Measurements from ENCODE around the gene OR4D2. TPM values are rescaled to one million over a fixed set of nuclear protein-coding genes. Genes with fewer than 3 reads are reported as not detected.

OR4D2 gene
- polyA plus RNA-seq, 1 donor from 2014 or later = not detected

- no peak overlapping the region for H3K4me3 ChIP-seq (ENCODE audit: low read length)
- peaks cover 2% of the 10 kb centered on the region for H3K27me3 ChIP-seq (ENCODE audit: insufficient read depth, low read depth, low read length)
- no peaks in the 10 kb centered on the region for H3K9me2 ChIP-seq (ENCODE audit: insufficient read depth, low read length)
- H3K9me3 ChIP-seq (ENCODE audit: low read length) = no peaks in the 10 kb centered on the region
- H3K36me3 ChIP-seq (ENCODE audit: insufficient read depth, low read length) = no peaks in the 10 kb centered on the region
- H4K20me1 ChIP-seq (ENCODE audit: insufficient read depth) = no peaks in the 10 kb centered on the region
- H3K27ac ChIP-seq (ENCODE audit: low read length) = no peak overlapping the region
- H3K9ac ChIP-seq (ENCODE audit: low read length) = no peak overlapping the region
- H2AFZ ChIP-seq (ENCODE audit: low read depth, low read length) = no peak overlapping the region
- no peak for TF ChIP-seq MXI1 (conservative IDR thresholded peaks at IDR 0.05; ENCODE audit: poor library complexity, severe bottlenecking)
- TF ChIP-seq TAF1 (IDR thresholded peaks at IDR 0.05; ENCODE audit: low read depth) = no peak
- no peak for TF ChIP-seq CTCF (IDR thresholded peaks at IDR 0.05; ENCODE audit: poor library complexity, severe bottlenecking)
- no peak for TF ChIP-seq RAD21 (conservative IDR thresholded peaks at IDR 0.05)
- no peak for TF ChIP-seq POLR2AphosphoS5 (IDR thresholded peaks at IDR 0.05)
- TF ChIP-seq SMC3 (conservative IDR thresholded peaks at IDR 0.05; ENCODE audit: poor library complexity) = no peak
- no peak for TF ChIP-seq EZH2 (IDR thresholded peaks at IDR 0.05; ENCODE audit: borderline replicate concordance, insufficient read depth, low read length, poor library complexity, severe bottlenecking)
- no peak for TF ChIP-seq REST (IDR thresholded peaks at IDR 0.05; ENCODE audit: borderline replicate concordance)
- TF ChIP-seq EP300 (conservative IDR thresholded peaks at IDR 0.05; ENCODE audit: poor library complexity, severe bottlenecking) = no peak
- no peaks in the 10 kb centered on the region for H3F3A ChIP-seq (ENCODE audit: insufficient read depth, low read length, poor library complexity, severe bottlenecking)
- H3K4me2 ChIP-seq (ENCODE audit: low read length) = no peak overlapping the region
- H3K79me2 ChIP-seq (replicated peaks; ENCODE audit: insufficient read depth, low read length) = no peaks in the 10 kb centered on the region
These were observed 15.0 kb downstream of the OR4D2 start for GRCh38 chr17:58181796-58182195.

- Histone ChIP-seq H3F3A (ENCODE audit: insufficient read depth, low read length, poor library complexity, severe bottlenecking) (no peaks in the 10 kb centered on the region), H3K9ac (ENCODE audit: low read length) (no peak overlapping the region), H3K36me3 (ENCODE audit: insufficient read depth, low read length) (no peaks in the 10 kb centered on the region), H3K79me2 (replicated peaks; ENCODE audit: insufficient read depth, low read length) (no peaks in the 10 kb centered on the region), H3K27ac (ENCODE audit: low read length) (no peak overlapping the region), H2AFZ (ENCODE audit: low read depth, low read length) (no peak overlapping the region), H3K4me2 (ENCODE audit: low read length) (no peak overlapping the region), H3K9me2 (ENCODE audit: insufficient read depth, low read length) (no peaks in the 10 kb centered on the region), H3K9me3 (ENCODE audit: low read length) (no peaks in the 10 kb centered on the region), H3K27me3 (ENCODE audit: insufficient read depth, low read depth, low read length) (no peaks in the 10 kb centered on the region), H4K20me1 (ENCODE audit: insufficient read depth) (no peaks in the 10 kb centered on the region), H3K4me3 (ENCODE audit: low read length) (no peak overlapping the region)
- no peak for TF ChIP-seq POLR2AphosphoS5 (IDR thresholded peaks at IDR 0.05)
- TF ChIP-seq EP300 (conservative IDR thresholded peaks at IDR 0.05; ENCODE audit: poor library complexity, severe bottlenecking) = no peak
- TF ChIP-seq RAD21 (conservative IDR thresholded peaks at IDR 0.05) = no peak
- TF ChIP-seq EZH2 (IDR thresholded peaks at IDR 0.05; ENCODE audit: borderline replicate concordance, insufficient read depth, low read length, poor library complexity, severe bottlenecking) = no peak
- no peak for TF ChIP-seq SMC3 (conservative IDR thresholded peaks at IDR 0.05; ENCODE audit: poor library complexity)
- TF ChIP-seq MXI1 (conservative IDR thresholded peaks at IDR 0.05; ENCODE audit: poor library complexity, severe bottlenecking) = no peak
- TF ChIP-seq REST (IDR thresholded peaks at IDR 0.05; ENCODE audit: borderline replicate concordance) = no peak
- TF ChIP-seq TAF1 (IDR thresholded peaks at IDR 0.05; ENCODE audit: low read depth) = no peak
- no peak for TF ChIP-seq CTCF (IDR thresholded peaks at IDR 0.05; ENCODE audit: poor library complexity, severe bottlenecking)
These were observed 16.7 kb downstream of the OR4D2 start for GRCh38 chr17:58183514-58183913.

Measured in neural cell (in vitro differentiated cells).